GM19239 (cell line): Measurements from ENCODE around the gene FN3KRP.

ENCODE experiments used
- DNase-seq: peaks from one replicate; pipeline ENCODE4 v3.0.0; 2011; ENCODE audit warnings: low spot score; ENCODE audit not compliant: insufficient read length
- FAIRE-seq: peaks from 2 replicates; lab custom pipeline; 2011; peaks lifted over from hg19 to GRCh38; lab: Jason Lieb, UNC

Gene FN3KRP

GRCh38 chr17:82686366-82687324 lies 29.9 kb upstream of the FN3KRP start:
- FAIRE-seq: no peak
- no peak for DNase-seq

- FAIRE-seq (no peak), DNase-seq (no peak)
Observed at GRCh38 chr17:82687375-82687861, 29.1 kb upstream of the FN3KRP start.

- FAIRE-seq (no peak), DNase-seq (no peak)
Observed at GRCh38 chr17:82687871-82688270, 28.6 kb upstream of the FN3KRP start.

- no peak for FAIRE-seq
Observed at GRCh38 chr17:82689077-82689476, 27.4 kb upstream of the FN3KRP start.

GRCh38 chr17:82690786-82691489 lies 25.6 kb upstream of the FN3KRP start:
- FAIRE-seq (no peak), DNase-seq (no peak)

More at GRCh38 chr17:82689077-82689476, 27.4 kb upstream of the FN3KRP start:
- DNase-seq: no peak

GRCh38 chr17:82691714-82692113 lies 24.8 kb upstream of the FN3KRP start:
- DNase-seq (no peak), FAIRE-seq (no peak)

- no peak for DNase-seq
- no peak for FAIRE-seq
Observed at GRCh38 chr17:82692268-82692667, 24.2 kb upstream of the FN3KRP start.

- FAIRE-seq (no peak), DNase-seq (no peak)
Observed at GRCh38 chr17:82693168-82693867, 23.2 kb upstream of the FN3KRP start.

- FAIRE-seq (no peak), DNase-seq (no peak)
Observed at GRCh38 chr17:82694647-82695046, 21.9 kb upstream of the FN3KRP start.

- DNase-seq (no peak), FAIRE-seq (no peak)
Observed at GRCh38 chr17:82696259-82696658, 20.2 kb upstream of the FN3KRP start.

- no peak for FAIRE-seq
- no peak for DNase-seq
Observed at GRCh38 chr17:82696916-82697807, 19.3 kb upstream of the FN3KRP start.

GRCh38 chr17:82697808-82698064 lies 18.8 kb upstream of the FN3KRP start:
- FAIRE-seq (no peak), DNase-seq (no peak)

GRCh38 chr17:82698065-82698973 lies 18.2 kb upstream of the FN3KRP start, which contains the start of gene RAB40B:
Gene RAB40B (minus strand): TSS chr17:82698698. CDS start chr17:82698596, 102 bp downstream.
- DNase-seq (peak; percentile 100), FAIRE-seq (peak; percentile 88)

GRCh38 chr17:82698974-82699442 lies 17.5 kb upstream of the FN3KRP start:
- DNase-seq (no peak), FAIRE-seq (no peak)

- FAIRE-seq (no peak), DNase-seq (no peak)
Observed at GRCh38 chr17:82699551-82699950, 17.0 kb upstream of the FN3KRP start.

- FAIRE-seq (no peak), DNase-seq (no peak)
Observed at GRCh38 chr17:82702231-82702927, 14.1 kb upstream of the FN3KRP start.

- DNase-seq: no peak
- FAIRE-seq: no peak
Observed at GRCh38 chr17:82703036-82703745, 13.3 kb upstream of the FN3KRP start.
